Adrenal gland (tissue), 5 donors: ENCODE measurements around the gene ACHE.

Experiments used
- CTCF ChIP-seq, 6 experiments: fragments of 450-650 bp in 4 of 6; fragments of 200-600 bp in 2 of 6; sonication (generic) in 1 of 6; IDR thresholded peaks; 1 replicate in 5 of 6; 2 replicates in 1 of 6; pipeline versions ENCODE4 v1.5.1 to v1.8.0; 2016 to 2021; ENCODE audit warnings: antibody characterized with exemption in 6 of 6, mild to moderate bottlenecking in 2 of 6, moderate library complexity in 1 of 6
- POLR2A ChIP-seq, 2 donors: fragments of 450-650 bp; IDR thresholded peaks; one replicate each; pipeline ENCODE4 v1.6.1; 2017; ENCODE audit warnings: antibody characterized with exemption in 2 of 2, mild to moderate bottlenecking in 2 of 2, moderate library complexity in 1 of 2
- donor health status: DM: no; HTN: no; CAD: no.

- TF ChIP-seq POLR2A (IDR thresholded peaks at IDR 0.05) (no peak), CTCF (IDR thresholded peaks at IDR 0.05) (no peak)
Observed at GRCh38 chr7:100914879-100915447, 19.3 kb upstream of the ACHE start.
